Measurements from ENCODE around the gene PABPC1L.

The PABPC1L gene

DNA sequence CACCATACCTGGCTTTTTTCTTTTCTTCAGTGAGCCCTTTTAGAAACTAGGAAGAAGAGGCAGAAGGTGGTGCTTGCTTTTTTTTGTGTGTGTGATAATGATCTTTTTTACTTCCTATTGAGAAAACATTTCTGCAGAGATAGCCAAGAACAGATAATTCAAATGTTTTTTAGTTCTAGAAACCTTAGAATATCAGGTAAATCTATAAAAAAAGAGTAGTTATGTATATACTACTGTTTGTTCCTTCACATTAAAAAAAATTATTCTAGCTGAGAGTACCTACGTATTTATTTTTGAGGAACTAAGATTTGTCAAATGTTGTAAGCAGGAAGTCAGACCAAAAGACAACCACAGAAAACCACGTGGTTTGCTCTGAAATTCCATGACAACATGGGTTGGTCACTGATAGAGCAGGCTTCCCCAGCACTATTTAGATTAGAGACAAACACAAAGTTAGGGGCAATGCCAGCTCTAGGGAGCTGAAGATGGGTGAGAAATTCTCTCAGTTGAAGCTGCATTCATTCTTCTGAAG lies 69.3 kb downstream of the PABPC1L start:
- DNase-seq (ENCODE audit: low spot score) = peak; percentile 76
- Mint-ChIP-seq H3K4me1 (ENCODE audit: low read depth) (peaks cover 65% of the 10 kb centered on the region), H3K36me3 (ENCODE audit: low read depth) (peaks cover 77% of the 10 kb centered on the region), H3K27me3 (ENCODE audit: low read depth) (no peaks in the 10 kb centered on the region), H3K27ac (peak overlapping the region; percentile 90), H3K4me3 (peak overlapping the region; percentile 78), H3K9me3 (no peaks in the 10 kb centered on the region)

DNA sequence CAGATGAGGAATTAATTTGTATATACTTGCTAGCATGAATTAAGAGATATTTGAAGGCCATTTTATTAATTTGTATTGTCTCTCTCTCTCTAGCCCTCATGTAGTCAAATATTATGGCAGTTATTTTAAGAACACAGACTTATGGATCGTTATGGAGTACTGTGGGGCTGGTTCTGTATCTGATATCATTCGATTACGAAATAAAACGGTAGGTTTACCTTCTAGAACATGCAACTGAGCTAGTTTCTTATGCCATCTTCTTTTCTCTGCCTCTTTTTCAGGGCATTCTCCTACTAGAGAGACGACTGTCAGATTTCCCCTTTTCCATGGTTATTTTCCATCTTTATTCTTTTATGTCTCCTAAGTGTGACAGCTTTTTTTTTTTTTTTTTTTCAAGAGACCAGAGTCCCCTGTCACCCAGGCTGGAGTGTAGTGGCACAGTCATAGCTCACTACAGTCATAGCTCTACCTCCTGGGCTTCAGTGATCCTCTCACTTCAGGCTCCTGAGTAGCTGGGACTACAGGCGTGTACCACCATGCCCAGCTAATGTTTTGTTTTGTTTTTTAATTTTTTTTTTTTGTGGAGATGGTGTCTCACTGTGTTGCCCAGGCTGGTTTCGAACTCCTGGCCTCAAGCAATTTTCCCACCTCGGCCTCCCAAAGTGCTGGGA lies 72.0 kb downstream of the PABPC1L start:
- H3K27me3 Mint-ChIP-seq (ENCODE audit: low read depth) = no peaks in the 10 kb centered on the region
- H3K9me3 Mint-ChIP-seq = no peaks in the 10 kb centered on the region
- H3K27ac Mint-ChIP-seq = peak overlapping the region; percentile 72
- H3K4me3 Mint-ChIP-seq = no peak overlapping the region
- peaks cover 64% of the 10 kb centered on the region for H3K4me1 Mint-ChIP-seq (ENCODE audit: low read depth)
- H3K36me3 Mint-ChIP-seq (ENCODE audit: low read depth) = peaks cover 75% of the 10 kb centered on the region
- no peak for DNase-seq (ENCODE audit: low spot score)

DNA sequence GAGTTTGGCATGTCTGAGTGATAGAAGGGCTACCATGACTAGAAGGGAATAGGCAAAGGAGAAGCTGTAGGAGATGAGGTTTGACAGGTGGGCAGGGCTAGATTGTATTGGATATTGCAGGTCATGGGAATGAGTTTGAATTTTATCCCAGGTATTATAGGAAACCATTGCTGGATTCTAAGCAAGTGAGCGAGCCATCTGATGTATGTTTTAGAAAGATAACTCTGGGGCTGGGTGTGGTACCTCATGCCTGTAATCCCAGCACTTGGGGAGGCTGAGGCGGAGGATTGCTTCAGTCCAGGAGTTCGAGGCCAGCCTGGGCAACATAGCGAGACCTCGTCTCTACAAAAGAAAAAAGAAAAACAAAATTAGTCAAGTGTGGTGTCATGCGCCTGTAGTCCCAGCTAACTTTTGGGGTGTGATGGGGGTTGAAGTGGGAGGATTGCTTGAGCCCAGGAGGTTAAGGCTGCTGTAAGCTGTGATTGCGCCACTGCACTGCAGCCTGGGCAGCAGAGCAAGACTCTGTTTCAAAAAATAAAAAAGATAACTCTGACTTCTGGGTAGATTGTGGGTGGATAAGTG lies 73.3 kb downstream of the PABPC1L start:
- no peak for DNase-seq (ENCODE audit: low spot score)
- peak overlapping the region; percentile 4 for H3K27ac Mint-ChIP-seq
- no peak overlapping the region for H3K4me3 Mint-ChIP-seq
- no peaks in the 10 kb centered on the region for H3K9me3 Mint-ChIP-seq
- no peaks in the 10 kb centered on the region for H3K27me3 Mint-ChIP-seq (ENCODE audit: low read depth)
- peaks cover 73% of the 10 kb centered on the region for H3K36me3 Mint-ChIP-seq (ENCODE audit: low read depth)
- peaks cover 56% of the 10 kb centered on the region for H3K4me1 Mint-ChIP-seq (ENCODE audit: low read depth)

DNA sequence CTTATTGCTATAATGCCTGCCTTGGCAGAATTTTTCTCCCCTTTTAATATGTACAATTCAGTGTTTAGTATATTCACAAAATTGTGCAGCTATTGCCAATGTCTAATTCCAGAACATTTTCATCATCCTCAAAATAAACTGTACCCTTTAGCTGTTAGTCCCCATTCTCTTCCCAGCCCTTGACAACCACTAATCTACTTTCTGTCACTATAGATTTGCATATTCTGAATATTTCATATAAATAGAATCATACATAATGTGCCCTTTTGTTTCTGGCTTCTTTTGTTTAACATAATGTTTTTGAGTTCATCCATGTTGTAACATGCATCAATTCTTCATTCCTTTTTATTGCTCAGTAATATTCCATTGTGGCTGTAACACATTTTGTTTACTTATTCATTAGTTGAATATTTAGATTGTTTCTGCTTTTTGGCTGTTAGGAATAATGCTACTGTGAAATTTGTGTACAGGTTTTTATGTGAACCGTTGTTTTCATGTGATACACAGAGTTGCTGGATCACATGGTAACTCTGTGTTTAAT lies 78.8 kb downstream of the PABPC1L start:
- Mint-ChIP-seq H3K4me3 (no peak overlapping the region), H3K9me3 (no peaks in the 10 kb centered on the region), H3K4me1 (ENCODE audit: low read depth) (peaks cover 64% of the 10 kb centered on the region), H3K27ac (no peak overlapping the region), H3K27me3 (ENCODE audit: low read depth) (no peaks in the 10 kb centered on the region), H3K36me3 (ENCODE audit: low read depth) (peaks cover 71% of the 10 kb centered on the region)
- DNase-seq (ENCODE audit: low spot score) = no peak

All from T-helper 2 cell treated with Interferon-gamma antibody and Interleukin-4, amounts not matched to agents 5 μg/mL and 100 μg/mL, for 36 hours (primary cell).